ENCODE measurements around the gene KIF21A. TPM values are rescaled to one million over a fixed set of nuclear protein-coding genes. Genes with fewer than 3 reads are reported as not detected.

The KIF21A gene
- total and polyA plus RNA-seq, 8 donors = 6.3 to 17.3 (median 14.3) TPM

DNA sequence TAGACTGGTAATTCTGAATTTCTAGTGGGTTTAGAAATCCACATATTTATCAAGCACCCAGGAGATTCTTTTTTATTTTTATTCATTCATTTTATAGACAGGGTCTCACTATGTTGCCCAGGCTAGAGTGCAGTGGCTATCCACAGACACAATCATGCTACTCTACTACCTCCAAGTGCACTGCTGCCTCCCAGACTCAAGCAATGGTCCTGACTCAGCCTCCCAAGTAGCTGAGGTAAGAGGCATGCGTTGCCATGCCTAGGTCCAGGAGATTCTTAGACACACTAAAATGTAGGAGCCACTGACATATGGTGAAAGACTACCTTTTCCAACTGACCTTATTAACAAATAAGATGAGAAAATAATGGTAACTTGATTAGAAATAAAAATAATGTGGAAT is 38.9 kb downstream of the KIF21A start:
- Histone ChIP-seq H3K9me3 (no peaks in the 10 kb centered on the region), H3K36me3 (no peaks in the 10 kb centered on the region), H3K4me1 (no peaks in the 10 kb centered on the region), H3K27me3 (no peaks in the 10 kb centered on the region), H3K27ac (no peak overlapping the region), H3K4me3 (no peak overlapping the region)
- ATAC-seq (no peak), DNase-seq (no peak), FAIRE-seq (no peak)
- 96 to 100% methylated on average over 1 of the region's 1 CpG for WGBS, 2 donors
- intact Hi-C loops (cut with DNase I) = no loop called here
- TF ChIP-seq, protein P1, sequence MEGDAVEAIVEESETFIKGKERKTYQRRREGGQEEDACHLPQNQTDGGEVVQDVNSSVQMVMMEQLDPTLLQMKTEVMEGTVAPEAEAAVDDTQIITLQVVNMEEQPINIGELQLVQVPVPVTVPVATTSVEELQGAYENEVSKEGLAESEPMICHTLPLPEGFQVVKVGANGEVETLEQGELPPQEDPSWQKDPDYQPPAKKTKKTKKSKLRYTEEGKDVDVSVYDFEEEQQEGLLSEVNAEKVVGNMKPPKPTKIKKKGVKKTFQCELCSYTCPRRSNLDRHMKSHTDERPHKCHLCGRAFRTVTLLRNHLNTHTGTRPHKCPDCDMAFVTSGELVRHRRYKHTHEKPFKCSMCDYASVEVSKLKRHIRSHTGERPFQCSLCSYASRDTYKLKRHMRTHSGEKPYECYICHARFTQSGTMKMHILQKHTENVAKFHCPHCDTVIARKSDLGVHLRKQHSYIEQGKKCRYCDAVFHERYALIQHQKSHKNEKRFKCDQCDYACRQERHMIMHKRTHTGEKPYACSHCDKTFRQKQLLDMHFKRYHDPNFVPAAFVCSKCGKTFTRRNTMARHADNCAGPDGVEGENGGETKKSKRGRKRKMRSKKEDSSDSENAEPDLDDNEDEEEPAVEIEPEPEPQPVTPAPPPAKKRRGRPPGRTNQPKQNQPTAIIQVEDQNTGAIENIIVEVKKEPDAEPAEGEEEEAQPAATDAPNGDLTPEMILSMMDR (IDR thresholded peaks at IDR 0.05) = no peak

GRCh38 chr12:39403376-39403775 is 39.5 kb downstream of the KIF21A start:
- DNase-seq (no peak), FAIRE-seq (peak; percentile 54), ATAC-seq (no peak)
- Histone ChIP-seq H3K36me3 (no peaks in the 10 kb centered on the region), H3K27me3 (no peaks in the 10 kb centered on the region), H3K27ac (no peak overlapping the region), H3K4me3 (no peak overlapping the region), H3K4me1 (no peaks in the 10 kb centered on the region), H3K9me3 (no peaks in the 10 kb centered on the region)
- intact Hi-C loops (cut with DNase I) = no loop called here
- TF ChIP-seq, protein P1 (IDR thresholded peaks at IDR 0.05) = no peak

DNA sequence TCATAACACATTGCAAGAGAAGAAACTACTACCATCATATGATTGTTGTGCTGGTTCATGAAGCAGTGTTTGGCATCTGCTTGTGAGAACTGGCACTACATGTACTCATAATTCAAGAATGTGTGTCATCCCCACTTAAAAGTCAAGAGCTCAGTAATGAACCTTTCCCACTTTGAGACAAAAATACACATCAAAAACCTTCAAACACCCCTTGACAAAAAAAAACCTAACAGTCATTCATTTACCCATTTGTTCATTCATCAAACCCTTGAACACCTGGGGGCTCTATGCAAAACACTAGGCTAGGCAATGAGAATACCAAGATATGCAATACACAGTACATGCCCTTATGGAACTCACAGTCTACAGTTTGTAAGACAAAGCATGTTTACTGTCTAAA is 40.0 kb downstream of the KIF21A start:
- H3K4me1 ChIP-seq = no peaks in the 10 kb centered on the region
- TF ChIP-seq, protein P1 (IDR thresholded peaks at IDR 0.05) = no peak
- H3K36me3 ChIP-seq = no peaks in the 10 kb centered on the region
- FAIRE-seq (no peak), ATAC-seq (no peak), DNase-seq (no peak)
- H3K27ac ChIP-seq = no peak overlapping the region
- H3K9me3 ChIP-seq = no peaks in the 10 kb centered on the region
- no peaks in the 10 kb centered on the region for H3K27me3 ChIP-seq
- intact Hi-C loops (cut with DNase I) = no loop called here
- no peak overlapping the region for H3K4me3 ChIP-seq

DNA sequence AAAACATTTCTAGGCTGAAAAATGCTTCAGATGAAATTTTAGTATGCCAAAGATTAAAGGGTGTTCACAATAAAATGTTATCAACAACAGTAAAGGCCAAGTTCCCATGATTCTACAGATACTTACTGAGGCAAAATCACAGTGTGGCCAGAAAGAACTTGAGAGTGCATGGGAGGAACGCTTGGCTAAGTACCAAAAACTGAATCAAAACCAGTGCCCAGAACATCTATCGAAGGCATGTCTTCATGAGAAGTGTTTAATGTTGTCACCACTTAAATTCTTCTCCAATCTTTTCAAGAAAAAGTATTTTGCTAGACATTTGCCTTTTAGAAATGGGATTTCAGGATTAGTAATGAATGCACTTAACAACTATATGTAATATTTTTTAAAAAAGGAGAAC is 41.5 kb downstream of the KIF21A start:
- no peaks in the 10 kb centered on the region for H3K27me3 ChIP-seq
- no peaks in the 10 kb centered on the region for H3K4me1 ChIP-seq
- H3K4me3 ChIP-seq = no peak overlapping the region
- no peak for ATAC-seq
- no peak for FAIRE-seq
- intact Hi-C loops (cut with DNase I) = no loop called here
- no peaks in the 10 kb centered on the region for H3K36me3 ChIP-seq
- TF ChIP-seq, protein P1 (IDR thresholded peaks at IDR 0.05) = no peak
- no peak overlapping the region for H3K27ac ChIP-seq
- 61 to 67% methylated on average over 2 of the region's 2 CpGs for WGBS, 2 donors
- no peak for DNase-seq
- H3K9me3 ChIP-seq = no peaks in the 10 kb centered on the region

DNA sequence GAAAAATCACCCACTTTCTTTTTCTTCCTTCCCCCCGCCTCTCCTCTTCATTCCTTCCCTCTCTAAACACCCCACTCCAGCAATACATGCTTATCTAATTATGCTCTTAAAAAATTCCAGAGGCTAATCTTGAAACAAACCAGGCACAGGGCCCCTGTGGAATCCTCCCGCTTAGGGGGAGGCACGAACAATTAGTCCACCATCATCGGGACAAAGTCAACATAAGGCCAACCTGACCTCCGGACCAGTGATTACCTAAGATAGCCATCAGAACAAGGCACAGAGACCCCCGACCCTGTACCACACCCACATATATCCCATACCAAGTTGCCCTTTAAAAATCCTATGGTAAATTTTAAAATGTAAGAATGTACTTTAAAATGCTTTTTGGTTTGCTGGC is 47.1 kb downstream of the KIF21A start:
- TF ChIP-seq, protein P1 (IDR thresholded peaks at IDR 0.05) = no peak
- no peak for ATAC-seq
- H3K9me3 ChIP-seq = no peaks in the 10 kb centered on the region
- H3K27me3 ChIP-seq = no peaks in the 10 kb centered on the region
- H3K4me3 ChIP-seq = no peak overlapping the region
- FAIRE-seq = no peak
- intact Hi-C loops (cut with DNase I) = no loop called here
- no peak overlapping the region for H3K27ac ChIP-seq
- no peaks in the 10 kb centered on the region for H3K4me1 ChIP-seq
- DNase-seq = no peak
- 67 to 68% methylated on average over 6 of the region's 6 CpGs for WGBS, 2 donors
- H3K36me3 ChIP-seq = no peaks in the 10 kb centered on the region
